ENCODE data around the gene SSR2. TPM values are rescaled to one million over a fixed set of nuclear protein-coding genes. Genes with fewer than 3 reads are reported as not detected.

Gene SSR2
- total RNA-seq = 552 and 669 TPM in 2 replicates

GRCh38 chr1:156020293-156021092 is at the start of gene SSR2:
Gene SSR2, minus strand, starts transcription at chr1:156020951. Its CDS starts 784 bp downstream, at chr1:156020167.

GRCh38 chr1:156060937-156061636 is 40.3 kb upstream of the SSR2 start, which contains the start of gene RAB25:
Gene RAB25, plus strand, starts transcription at chr1:156061160. Its CDS starts 241 bp downstream, at chr1:156061401.

GRCh38 chr1:156054500-156055280 is 33.9 kb upstream of the SSR2 start, which contains the start of gene LAMTOR2:
Gene LAMTOR2, plus strand, starts transcription at chr1:156054782. Its CDS starts 108 bp downstream, at chr1:156054890.

GRCh38 chr1:156053768-156054499 is 33.2 kb upstream of the SSR2 start, which contains the start of gene UBQLN4:
Gene UBQLN4, minus strand, starts transcription at chr1:156053798. Its CDS starts 97 bp downstream, at chr1:156053701.

GRCh38 chr1:155978325-155978972 is 42.3 kb downstream of the SSR2 start, which contains the start of gene ARHGEF2:
Gene ARHGEF2, minus strand, starts transcription at chr1:155978547. Its CDS starts 120 bp downstream, at chr1:155978427.

Other genes with a start within 250 kb of the SSR2 start
- gene GON4L, start 163.7 kb downstream of the SSR2 start, total RNA-seq = 48.1 and 50.3 TPM in 2 replicates
- 36.2 and 39.1 TPM in 2 replicates for gene SYT11, start 161.4 kb downstream of the SSR2 start, total RNA-seq
- gene RIT1, start 109.6 kb downstream of the SSR2 start, total RNA-seq = 30.0 and 35.0 TPM in 2 replicates
- 49.7 and 55.1 TPM in 2 replicates for gene KHDC4, start 86.5 kb downstream of the SSR2 start, total RNA-seq
- not detected in 2 replicates for gene RXFP4, start 79.3 kb downstream of the SSR2 start, total RNA-seq
- 127 TPM in 2 replicates for gene ARHGEF2, start 42.4 kb downstream of the SSR2 start, total RNA-seq
- 28.6 and 32.5 TPM in 2 replicates for gene UBQLN4, start 32.8 kb upstream of the SSR2 start, total RNA-seq
- gene LAMTOR2, start 33.8 kb upstream of the SSR2 start, total RNA-seq = 42.2 and 45.9 TPM in 2 replicates
- gene RAB25, start 40.2 kb upstream of the SSR2 start, total RNA-seq = not detected in 2 replicates
- 7.8 and 8.3 TPM in 2 replicates for gene MEX3A, start 61.5 kb upstream of the SSR2 start, total RNA-seq
- 677 and 814 TPM in 2 replicates for gene LMNA, start 93.8 kb upstream of the SSR2 start, total RNA-seq
- 0.80 and 1.0 TPM in 2 replicates for gene SEMA4A, start 132.6 kb upstream of the SSR2 start, total RNA-seq
- 17.6 and 20.6 TPM in 2 replicates for gene SLC25A44, start 173.2 kb upstream of the SSR2 start, total RNA-seq
- gene PMF1, start 192.1 kb upstream of the SSR2 start, total RNA-seq = 43.5 and 54.7 TPM in 2 replicates
- gene BGLAP, start 221.2 kb upstream of the SSR2 start, total RNA-seq = 0.27 TPM in 1 of 2 replicates, not detected in the other
- gene PAQR6, start 227.1 kb upstream of the SSR2 start, total RNA-seq = 0.27 and 0.36 TPM in 2 replicates

Data from thoracic aorta endothelial cell (primary cell).